Fibroblast of skin of scalp (primary cell): ENCODE data around the gene CFAP65.

Source experiments
- DNase-seq: peaks from one replicate; pipeline ENCODE4 v3.0.0-alpha.2; 2013

CFAP65 gene

GRCh38 chr2:218962859-218963492 is 78.3 kb downstream of the CFAP65 start:
- DNase-seq, result peak; percentile 54

- no peak for DNase-seq
Measured at GRCh38 chr2:218961651-218962570, 79.4 kb downstream of the CFAP65 start.

GRCh38 chr2:218961229-218961628 is 80.1 kb downstream of the CFAP65 start:
- DNase-seq, result no peak

- no peak for DNase-seq
Measured at GRCh38 chr2:218960309-218961165, 80.8 kb downstream of the CFAP65 start.

GRCh38 chr2:218959761-218960308 is 81.5 kb downstream of the CFAP65 start:
- DNase-seq, result no peak

- DNase-seq, result peak; percentile 75
Measured at GRCh38 chr2:218959141-218959731, 82.1 kb downstream of the CFAP65 start, which contains the start of gene CDK5R2. Gene CDK5R2 (plus strand): TSS chr2:218959666. CDS start chr2:218959821, 155 bp downstream.

GRCh38 chr2:218958276-218958675 is 83.0 kb downstream of the CFAP65 start:
- no peak for DNase-seq

- no peak for DNase-seq
Measured at GRCh38 chr2:218957671-218958070, 83.6 kb downstream of the CFAP65 start.

GRCh38 chr2:218956039-218956438 is 85.3 kb downstream of the CFAP65 start:
- no peak for DNase-seq

- DNase-seq, result no peak
Measured at GRCh38 chr2:218954541-218955300, 86.6 kb downstream of the CFAP65 start.

GRCh38 chr2:218953366-218953954 is 87.9 kb downstream of the CFAP65 start:
- no peak for DNase-seq
